Endothelial cell of umbilical vein (primary cell): ENCODE measurements around the gene MAN2B1. TPM values are rescaled to one million over a fixed set of nuclear protein-coding genes. Genes with fewer than 3 reads are reported as not detected.

Experiments
- BruUV-seq: library from RNA; stranded (reverse); fragments of 400-500 nt; replicated peaks from 2 replicates; lab custom pipeline; 2021; lab: Mats Ljungman, UMichigan
- CTCF ChIA-PET: fragments of 300-600, 350-600 bp; sonication (Branson Sonifier 250); formaldehyde crosslinking; loops from one replicate; lab custom pipeline; 2021; ENCODE audit warnings: antibody characterized with exemption, inconsistent platforms; lab: Charles Lee
- POLR2A ChIA-PET: fragments of 300-600, 350-600 bp; sonication (Branson Sonifier 250); formaldehyde crosslinking; loops from one replicate; lab custom pipeline; 2021; ENCODE audit warnings: antibody characterized with exemption, inconsistent platforms; lab: Charles Lee
- DNase-seq: peaks from one replicate; pipeline ENCODE4 v3.0.0-alpha.2; 2011; ENCODE audit warnings: low read depth, low spot score
- FAIRE-seq: peaks from 2 replicates; lab custom pipeline; 2011; peaks lifted over from hg19 to GRCh38; lab: Jason Lieb, UNC
- H2AFZ ChIP-seq: 2 replicates; pipeline ENCODE4 v1.6.0; 2012; ENCODE audit warnings: low read depth, low read length, control low read depth, inconsistent platforms
- H3K27ac ChIP-seq: 2 replicates; pipeline ENCODE4 v1.5.1; 2011; ENCODE audit warnings: low read depth, mild to moderate bottlenecking, control low read depth, low read length, moderate library complexity; ENCODE audit not compliant: insufficient read depth
- H3K27me3 ChIP-seq, 2 experiments: 2 replicates each; pipeline versions ENCODE4 v1.6.0 to v1.6.1; 2011; ENCODE audit warnings: low read length in 2 of 2, mixed read lengths in 1 of 2; ENCODE audit not compliant: control insufficient read depth in 2 of 2, insufficient read depth in 2 of 2
- H3K36me3 ChIP-seq, 2 experiments: 2 replicates in 1 of 2; 3 replicates in 1 of 2; pipeline ENCODE4 v1.5.1; 2011; ENCODE audit warnings: low read length in 2 of 2, mild to moderate bottlenecking in 1 of 2, moderate library complexity in 1 of 2; ENCODE audit not compliant: control insufficient read depth in 2 of 2, insufficient read depth in 2 of 2; ENCODE audit errors: extremely low read depth in 1 of 2
- H3K4me1 ChIP-seq: 3 replicates; pipeline ENCODE4 v1.5.1; 2011; ENCODE audit warnings: mild to moderate bottlenecking, low read length; ENCODE audit not compliant: control insufficient read depth, insufficient read depth; ENCODE audit errors: extremely low read depth
- H3K4me2 ChIP-seq: 2 replicates; pipeline ENCODE4 v1.6.1; 2011; ENCODE audit warnings: low read length, control low read depth, mixed read lengths; ENCODE audit not compliant: insufficient read depth
- H3K4me3 ChIP-seq, 3 experiments: fragments of 200-600 bp in 1 of 3; sonication (generic), shearing (Covaris generic) in 1 of 3; replicated peaks in 1 of 3; 2 replicates each; pipeline ENCODE4 v1.5.1; 2011 to 2016; ENCODE audit warnings: control low read depth in 3 of 3, low read length in 3 of 3, mild to moderate bottlenecking in 2 of 3, inconsistent platforms in 1 of 3, low read depth in 1 of 3, moderate library complexity in 1 of 3; ENCODE audit not compliant: insufficient read depth in 1 of 3
- H3K79me2 ChIP-seq: 2 replicates; pipeline ENCODE4 v1.6.0; 2012; ENCODE audit warnings: low read length, inconsistent platforms; ENCODE audit not compliant: control insufficient read depth, insufficient read depth
- H3K9ac ChIP-seq: replicated peaks from 2 replicates; pipeline ENCODE3; 2011; ENCODE audit warnings: low read length, control low read depth; ENCODE audit not compliant: insufficient read depth; ENCODE audit errors: extremely low read depth
- H3K9me1 ChIP-seq: replicated peaks from 3 replicates; pipeline ENCODE4 v1.6.0; 2011; ENCODE audit warnings: mild to moderate bottlenecking, low read length; ENCODE audit not compliant: control insufficient read depth, insufficient read depth; ENCODE audit errors: extremely low read depth
- H3K9me3 ChIP-seq: replicated peaks from 2 replicates; pipeline ENCODE4 v1.5.1; 2012; ENCODE audit warnings: low read length, inconsistent platforms; ENCODE audit not compliant: control insufficient read depth, insufficient read depth
- H4K20me1 ChIP-seq: replicated peaks from 2 replicates; pipeline ENCODE3; 2011; ENCODE audit warnings: mild to moderate bottlenecking, low read length; ENCODE audit not compliant: control insufficient read depth, insufficient read depth; ENCODE audit errors: extremely low read depth
- EZH2 ChIP-seq: IDR thresholded peaks from 2 replicates; pipeline ENCODE4 v1.6.1; 2012; ENCODE audit warnings: borderline replicate concordance, low read depth, mild to moderate bottlenecking, moderate library complexity, low read length, inconsistent platforms; ENCODE audit not compliant: severe bottlenecking
- JUN ChIP-seq: IDR thresholded peaks from 2 replicates; pipeline ENCODE4 v1.6.1; 2011; ENCODE audit warnings: borderline replicate concordance, low read depth; ENCODE audit not compliant: insufficient read length, insufficient read depth
- MAX ChIP-seq: IDR thresholded peaks from 2 replicates; pipeline ENCODE4 v1.6.1; 2011; ENCODE audit not compliant: insufficient read depth, insufficient read length
- POLR2A ChIP-seq: IDR thresholded peaks from 2 replicates; pipeline ENCODE4 v1.6.1; 2012; ENCODE audit warnings: low read depth, mild to moderate bottlenecking, control low read depth, low read length
- POLR2AphosphoS5 ChIP-seq: IDR thresholded peaks from 2 replicates; pipeline ENCODE4 v1.6.1; 2012; ENCODE audit warnings: low read depth, mild to moderate bottlenecking, control low read depth, low read length, moderate library complexity; ENCODE audit not compliant: insufficient read depth
- dilution Hi-C: fragments of 300-500 bp; cut with MboI; formaldehyde crosslinking; loops from one replicate; pipeline ENCODE4 v1.15.0; 2019; ENCODE audit warnings: low sequenced_read_pairs; ENCODE audit not compliant: extremely low pct_ligation_motif_present
- intact Hi-C: fragments of 100-400 bp; cut with micrococcal nuclease; formaldehyde crosslinking; loops from one replicate; pipeline ENCODE4 v1.10.0; 2022
- polyA plus RNA-seq, 4 experiments: library from polyadenylated mRNA; depleted of rRNA in 3 of 4; stranded (reverse) in 3 of 4; unstranded in 1 of 4; fragments of >200 nt; gene quantifications; 2 replicates each; pipeline versions ENCODE4 v1.2.1 to v1.2.3, GENCODE V29; 2011 to 2012; ENCODE audit warnings: missing spikeins in 1 of 4
- total RNA-seq: library from RNA; stranded (reverse); gene quantifications from 2 replicates; pipeline ENCODE4 v1.2.3, GENCODE V29; 2021
- TF ChIP-seq, protein P1 (sequence below), 2 donors: IDR thresholded peaks; 1 replicate in 1 of 2; 2 replicates in 1 of 2; pipeline ENCODE4 v1.5.1; 2011; ENCODE audit warnings: low read length in 2 of 2, mild to moderate bottlenecking in 2 of 2, moderate library complexity in 2 of 2, control low read depth in 1 of 2, inconsistent platforms in 1 of 2, low read depth in 1 of 2; ENCODE audit not compliant: insufficient read depth in 1 of 2; ENCODE audit errors: extremely low read depth in 1 of 2

Gene MAN2B1
- total and polyA plus RNA-seq, 2 donors (not counting 3 experiments of a cell fraction or from before 2014, with no cell fraction given) = 64.4 to 76.8 TPM

DNA sequence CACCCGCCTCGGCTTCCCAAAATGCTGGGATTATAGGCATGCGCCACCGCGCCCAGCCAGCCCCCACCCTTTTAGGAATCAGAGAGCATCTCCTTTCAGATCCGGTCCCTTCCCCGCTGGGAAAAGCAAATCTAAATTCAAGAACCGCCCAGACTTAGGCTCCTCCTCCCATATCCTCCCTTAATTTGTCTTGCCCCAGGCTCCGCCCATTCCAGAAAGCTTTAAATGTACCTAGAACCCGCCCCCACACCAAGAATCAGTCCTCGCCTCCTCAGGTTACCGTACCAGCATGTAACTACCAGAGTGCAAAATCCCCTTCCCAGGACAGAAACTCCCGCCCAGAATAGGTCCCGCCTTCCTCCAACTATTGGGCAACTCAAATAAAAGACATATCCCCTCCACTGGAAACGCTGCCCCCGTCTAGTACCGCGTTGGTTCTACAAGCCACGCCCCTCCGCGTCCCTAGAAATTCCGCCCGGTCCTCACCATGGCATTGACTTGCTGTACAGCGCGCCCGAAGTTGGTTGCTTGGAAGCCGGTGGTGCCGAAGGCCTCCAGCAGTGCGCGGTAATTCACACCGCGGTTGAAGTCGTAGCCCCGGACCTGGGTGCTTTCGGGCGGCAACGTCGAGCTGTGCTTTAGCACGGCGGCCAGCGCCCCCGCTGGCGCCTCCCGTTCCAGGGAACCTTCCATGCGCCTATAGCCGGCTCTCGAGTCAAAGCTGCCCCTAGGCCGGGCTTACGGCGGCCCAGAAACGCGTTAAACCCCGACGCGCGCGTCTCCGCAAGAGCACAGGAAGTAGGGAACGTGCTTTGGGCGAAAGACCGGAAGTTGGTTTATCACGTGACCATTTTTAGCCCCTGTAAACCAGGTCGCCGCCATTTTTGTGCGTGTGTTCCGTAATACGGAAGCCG is 14.8 kb upstream of the MAN2B1 start, which contains the start of gene DHPS:
Gene DHPS (minus strand): TSS at position 807 of the 914 bp plus-strand sequence. CDS start 114 bp downstream, at position 693.
- Histone ChIP-seq H4K20me1 (no peaks in the 10 kb centered on the region), H3K79me2 (peaks cover 9% of the 10 kb centered on the region), H3K9ac (peak within 1 kb of the TSS; percentile 89), H3K9me3 (no peaks in the 10 kb centered on the region), H3K27ac (peak within 1 kb of the TSS; percentile 80), H3K27me3 (no peaks in the 10 kb centered on the region), H2AFZ (peak within 1 kb of the TSS; percentile 7), H3K36me3 (peaks cover 0 to 18% of the 10 kb centered on the region in 2 experiments), H3K9me1 (no peaks in the 10 kb centered on the region), H3K4me2 (peak within 1 kb of the TSS; percentile 12), H3K4me3 (peak within 1 kb of the TSS; percentile 15 to 77 (median 54)), H3K4me1 (no peaks in the 10 kb centered on the region)
- TF ChIP-seq POLR2A = peak; percentile 70
- TF ChIP-seq MAX = peak; percentile 77
- TF ChIP-seq, protein P1, sequence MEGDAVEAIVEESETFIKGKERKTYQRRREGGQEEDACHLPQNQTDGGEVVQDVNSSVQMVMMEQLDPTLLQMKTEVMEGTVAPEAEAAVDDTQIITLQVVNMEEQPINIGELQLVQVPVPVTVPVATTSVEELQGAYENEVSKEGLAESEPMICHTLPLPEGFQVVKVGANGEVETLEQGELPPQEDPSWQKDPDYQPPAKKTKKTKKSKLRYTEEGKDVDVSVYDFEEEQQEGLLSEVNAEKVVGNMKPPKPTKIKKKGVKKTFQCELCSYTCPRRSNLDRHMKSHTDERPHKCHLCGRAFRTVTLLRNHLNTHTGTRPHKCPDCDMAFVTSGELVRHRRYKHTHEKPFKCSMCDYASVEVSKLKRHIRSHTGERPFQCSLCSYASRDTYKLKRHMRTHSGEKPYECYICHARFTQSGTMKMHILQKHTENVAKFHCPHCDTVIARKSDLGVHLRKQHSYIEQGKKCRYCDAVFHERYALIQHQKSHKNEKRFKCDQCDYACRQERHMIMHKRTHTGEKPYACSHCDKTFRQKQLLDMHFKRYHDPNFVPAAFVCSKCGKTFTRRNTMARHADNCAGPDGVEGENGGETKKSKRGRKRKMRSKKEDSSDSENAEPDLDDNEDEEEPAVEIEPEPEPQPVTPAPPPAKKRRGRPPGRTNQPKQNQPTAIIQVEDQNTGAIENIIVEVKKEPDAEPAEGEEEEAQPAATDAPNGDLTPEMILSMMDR (IDR thresholded peaks at IDR 0.05; ENCODE audit: extremely low read depth in 1 of 2, insufficient read depth in 1 of 2, low read depth in 1 of 2, low read length in 2 of 2) = peak in 1 of 2 donors; percentile 18
- TF ChIP-seq POLR2AphosphoS5 = no peak
- no peak for TF ChIP-seq EZH2
- no peak for TF ChIP-seq JUN
- intact Hi-C loops (loop anchor here (1.0 to 2.0 kb wide), 2 partner anchors 56 to 115 kb away; partner anchors contain the start of gene GET3), dilution Hi-C loops (no loop called here)
- TSS peak; percentile 80 for BruUV-seq
- POLR2A ChIA-PET = interaction anchor here (0.7 to 1.3 kb wide), 3 partner anchors 15 to 1840 kb away, joined by 4 to 8 read pairs (median 5); partner anchors contain the start of genes MAN2B1 and WDR83
- CTCF ChIA-PET = interaction anchor here (1.0 kb wide), 1 partner anchor 9 kb away, joined by 4 read pairs; no protein-coding TSS in a partner anchor
- FAIRE-seq (peak; percentile 94), DNase-seq (peak; percentile 95)
